ENCODE results near the gene OTOP2. TPM values are rescaled to one million over a fixed set of nuclear protein-coding genes. Genes with fewer than 3 reads are reported as not detected.

The OTOP2 gene
- total and polyA plus RNA-seq, 2 of the 8 experiments (the other 6 are each of a cell fraction or from before 2014, with no cell fraction given), result 0.23 TPM; not detected in 1

- Histone ChIP-seq H4K8ac (ENCODE audit: extremely low read depth, insufficient read depth, low read length) (no peak overlapping the region; the same call in 1 of the 2 replicates), H3K14ac (ENCODE audit: insufficient read length) (no peak overlapping the region)
- no peak for TF ChIP-seq NANOG (IDR thresholded peaks at IDR 0.05; ENCODE audit: insufficient read depth, low read depth, low read length, poor library complexity, severe bottlenecking)
- TF ChIP-seq TAF1 (IDR thresholded peaks at IDR 0.05; ENCODE audit: low read depth, low read length), result no peak
- no peak for TF ChIP-seq JUND (IDR thresholded peaks at IDR 0.05; ENCODE audit: low read length)
- no peak for TF ChIP-seq YY1 (IDR thresholded peaks at IDR 0.05; ENCODE audit: low read depth, low read length)
- no peak for TF ChIP-seq NRF1 (IDR thresholded peaks at IDR 0.05; ENCODE audit: low read depth, low read length)
- TF ChIP-seq EGR1 (IDR thresholded peaks at IDR 0.05; ENCODE audit: borderline replicate concordance, low read depth, low read length), result no peak
- no peak for TF ChIP-seq USF2 (IDR thresholded peaks at IDR 0.05; ENCODE audit: low read length)
- TF ChIP-seq RNF2 (IDR thresholded peaks at IDR 0.05; ENCODE audit: borderline replicate concordance, low read depth, low read length, missing control alignments, poor library complexity, severe bottlenecking), result no peak
- no peak for TF ChIP-seq HDAC6 (IDR thresholded peaks at IDR 0.05; ENCODE audit: low read depth, low read length)
- TF ChIP-seq CEBPB (IDR thresholded peaks at IDR 0.05; ENCODE audit: low read depth, low read length), result no peak
- no peak for TF ChIP-seq SP1 (IDR thresholded peaks at IDR 0.05; ENCODE audit: low read depth, low read length)
- no peak for TF ChIP-seq SRF (IDR thresholded peaks at IDR 0.05; ENCODE audit: low read depth, low read length)
- no peak for TF ChIP-seq KDM1A (IDR thresholded peaks at IDR 0.05; ENCODE audit: borderline replicate concordance, low read length)
Measured at GRCh38 chr17:74954115-74954514, 30.0 kb downstream of the OTOP2 start.

More at GRCh38 chr17:74954115-74954514, 30.0 kb downstream of the OTOP2 start:
- H2AFZ ChIP-seq (ENCODE audit: low read length), result no peak overlapping the region
- H3K23ac ChIP-seq (ENCODE audit: insufficient read length), result no peak overlapping the region
- no peak overlapping the region for H2BK12ac ChIP-seq (ENCODE audit: low read depth, low read length)
- WGBS, 2 experiments (ENCODE audit: extremely low coverage in 1 of 2, insufficient coverage in 1 of 2, insufficient read length in 1 of 2, insufficient replicate concordance in 2 of 2, low coverage in 1 of 2, low lambda C conversion rate in 2 of 2, missing lambda C conversion rate in 1 of 2), result 97% methylated on average over 15 of the region's 15 CpGs; no CpG with 5 or more reads in 1 of the 2 experiments
- H3K4me2 ChIP-seq (ENCODE audit: insufficient read depth in 1 of 2, low read depth in 2 of 2, low read length in 2 of 2), result no peak overlapping the region
- no peak overlapping the region for H3K4ac ChIP-seq (replicated peaks; ENCODE audit: insufficient read length, low read depth, low read length)
- no peaks in the 10 kb centered on the region; the same call in 1 of the 2 replicates for H3K79me1 ChIP-seq (ENCODE audit: low read depth, low read length)
- no peak overlapping the region for H3K27ac ChIP-seq (ENCODE audit: low read depth, low read length)
- H4K91ac ChIP-seq (replicated peaks; ENCODE audit: insufficient read length, low read length), result no peak overlapping the region
- H3K4me1 ChIP-seq (replicated peaks in 1 of 4; ENCODE audit: control insufficient read depth in 3 of 4, insufficient read depth in 4 of 4, low read length in 3 of 4), result peaks cover 0 to 7% (median 2%) of the 10 kb centered on the region in 4 experiments; a peak in 4 of 7 replicates
- no peak overlapping the region for H2BK15ac ChIP-seq (ENCODE audit: low read length)
- H3K18ac ChIP-seq (ENCODE audit: extremely low read depth, low read length), result no peak overlapping the region
- peaks cover 0 to 2% of the 10 kb centered on the region in 2 experiments for H4K20me1 ChIP-seq (replicated peaks in 1 of 2; ENCODE audit: control insufficient read depth in 1 of 2, insufficient read depth in 2 of 2, low read length in 2 of 2)
- no peak overlapping the region for H2BK20ac ChIP-seq (ENCODE audit: low read length)
- no peak overlapping the region for H3K56ac ChIP-seq (replicated peaks; ENCODE audit: insufficient read length, low read depth, low read length)
- H3K4me3 ChIP-seq (ENCODE audit: extremely low read depth in 1 of 4, insufficient read depth in 2 of 4, low read depth in 3 of 4, low read length in 4 of 4), result no peak overlapping the region
- peaks cover 0 to 5% (median 4%) of the 10 kb centered on the region in 4 experiments; a peak in 3 of 7 replicates for H3K27me3 ChIP-seq (replicated peaks in 1 of 4; ENCODE audit: control insufficient read depth in 3 of 4, extremely low read depth in 1 of 4, insufficient read depth in 3 of 4, low read length in 3 of 4)
- H3K36me3 ChIP-seq (ENCODE audit: control insufficient read depth in 2 of 4, insufficient read depth in 4 of 4, low read length in 3 of 4), result no peaks in the 10 kb centered on the region
- H3K9me3 ChIP-seq (ENCODE audit: insufficient read depth in 2 of 2, low read depth in 1 of 2, low read length in 1 of 2), result no peaks in the 10 kb centered on the region
- no peak overlapping the region for H4K5ac ChIP-seq (ENCODE audit: insufficient read length, low read depth, low read length)
- no peak overlapping the region for H2AK5ac ChIP-seq (ENCODE audit: low read depth, low read length)
- no peak for DNase-seq (ENCODE audit: low read depth in 1 of 2, low spot score in 2 of 2)
- no peaks in the 10 kb centered on the region for H3K23me2 ChIP-seq (ENCODE audit: low read depth, low read length)
- ChIA-PET POLR2A (ENCODE audit: partially characterized antibody) (interaction anchor here (1.4 kb wide), 1 partner anchor 134 kb away, joined by 3 read pairs; the partner anchor contains the start of gene SLC16A5), CTCF (ENCODE audit: partially characterized antibody) (interaction anchor here (1.7 to 49.9 kb wide), 4 partner anchors 3 to 111 kb away, joined by 5 to 1072 read pairs (median 708); partner anchors contain the start of genes MRPL58, OTOP2, OTOP3 and USH1G)
- H2BK120ac ChIP-seq (replicated peaks; ENCODE audit: low read depth, low read length), result no peak overlapping the region
- no peak overlapping the region for H2BK5ac ChIP-seq (ENCODE audit: low read depth, low read length)
- H3K79me2 ChIP-seq (ENCODE audit: control insufficient read depth in 1 of 2, insufficient read depth in 2 of 2, low read length in 2 of 2), result no peaks in the 10 kb centered on the region
- H3K9ac ChIP-seq (replicated peaks in 1 of 4; ENCODE audit: extremely low read depth in 1 of 4, low read depth in 3 of 4, low read length in 3 of 4), result no peak overlapping the region
- FAIRE-seq, result no peak
